GM23338 (cell line): Measurements from ENCODE around the gene RUVBL2.

Experiments
- EZH2 ChIP-seq: fragments of 200-600 bp; sonication (generic); IDR thresholded peaks from one replicate; pipeline ENCODE4 v1.8.0; 2017; ENCODE audit warnings: antibody characterized with exemption, mild to moderate bottlenecking, low read depth; ENCODE audit not compliant: unreplicated experiment
- TF ChIP-seq, protein P1 (sequence below), 2 experiments: fragments of 200-600 bp in 1 of 2; sonication (generic) in 1 of 2; conservative IDR thresholded peaks; 2 replicates each; pipeline versions ENCODE4 v1.5.1 to v1.6.1; 2016 to 2017; ENCODE audit warnings: antibody characterized with exemption in 2 of 2, low read depth in 2 of 2, mild to moderate bottlenecking in 2 of 2, moderate library complexity in 1 of 2

GRCh38 chr19:48961051-48961649 is 32.5 kb upstream of the RUVBL2 start:
- TF ChIP-seq, protein P1, sequence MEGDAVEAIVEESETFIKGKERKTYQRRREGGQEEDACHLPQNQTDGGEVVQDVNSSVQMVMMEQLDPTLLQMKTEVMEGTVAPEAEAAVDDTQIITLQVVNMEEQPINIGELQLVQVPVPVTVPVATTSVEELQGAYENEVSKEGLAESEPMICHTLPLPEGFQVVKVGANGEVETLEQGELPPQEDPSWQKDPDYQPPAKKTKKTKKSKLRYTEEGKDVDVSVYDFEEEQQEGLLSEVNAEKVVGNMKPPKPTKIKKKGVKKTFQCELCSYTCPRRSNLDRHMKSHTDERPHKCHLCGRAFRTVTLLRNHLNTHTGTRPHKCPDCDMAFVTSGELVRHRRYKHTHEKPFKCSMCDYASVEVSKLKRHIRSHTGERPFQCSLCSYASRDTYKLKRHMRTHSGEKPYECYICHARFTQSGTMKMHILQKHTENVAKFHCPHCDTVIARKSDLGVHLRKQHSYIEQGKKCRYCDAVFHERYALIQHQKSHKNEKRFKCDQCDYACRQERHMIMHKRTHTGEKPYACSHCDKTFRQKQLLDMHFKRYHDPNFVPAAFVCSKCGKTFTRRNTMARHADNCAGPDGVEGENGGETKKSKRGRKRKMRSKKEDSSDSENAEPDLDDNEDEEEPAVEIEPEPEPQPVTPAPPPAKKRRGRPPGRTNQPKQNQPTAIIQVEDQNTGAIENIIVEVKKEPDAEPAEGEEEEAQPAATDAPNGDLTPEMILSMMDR (conservative IDR thresholded peaks at IDR 0.05; ENCODE audit: low read depth in 2 of 2) = no peak
- no peak for TF ChIP-seq EZH2
